ENCODE data around the gene DAGLA.

Gene DAGLA

DNA sequence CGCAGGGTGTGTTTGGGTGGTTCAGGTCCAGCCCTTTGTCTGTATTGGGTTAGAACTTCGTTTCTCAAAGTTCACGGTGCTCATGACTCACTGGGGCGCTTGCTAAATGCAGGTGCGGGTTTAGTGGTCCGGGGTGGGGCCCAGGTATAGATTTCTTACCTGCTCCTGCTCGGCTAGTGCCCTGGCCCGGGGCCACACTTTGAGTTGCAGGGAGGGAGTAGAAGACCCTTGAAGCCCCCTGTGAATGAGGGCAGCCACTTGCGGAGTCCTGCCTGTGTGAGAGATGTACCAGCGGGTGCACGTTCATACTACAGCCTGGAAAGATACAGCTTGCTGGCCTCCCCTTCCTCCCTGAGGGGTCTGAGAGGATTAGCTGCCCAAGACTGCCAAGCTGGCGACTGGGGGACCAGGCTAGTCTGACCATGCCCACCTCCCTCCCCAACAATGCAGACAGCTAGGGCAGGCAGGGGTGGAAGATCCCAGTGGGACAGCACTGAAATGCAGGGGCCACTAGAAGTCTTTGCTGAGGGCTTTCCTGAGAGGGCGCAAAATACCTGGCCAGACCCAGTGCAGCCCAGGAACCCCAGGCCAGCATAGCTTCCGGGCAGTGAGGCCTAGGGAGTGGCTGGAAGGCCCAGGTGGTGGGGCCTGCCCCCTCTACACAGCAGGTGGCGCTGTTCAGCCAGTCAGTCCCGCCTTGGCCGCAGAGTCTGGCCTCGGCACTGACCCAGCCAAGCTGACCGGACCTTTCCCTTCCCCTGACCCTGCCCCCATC lies 67.2 kb downstream of the DAGLA start:
- peak; percentile 72 for DNase-seq (ENCODE audit: low read depth)

DNA sequence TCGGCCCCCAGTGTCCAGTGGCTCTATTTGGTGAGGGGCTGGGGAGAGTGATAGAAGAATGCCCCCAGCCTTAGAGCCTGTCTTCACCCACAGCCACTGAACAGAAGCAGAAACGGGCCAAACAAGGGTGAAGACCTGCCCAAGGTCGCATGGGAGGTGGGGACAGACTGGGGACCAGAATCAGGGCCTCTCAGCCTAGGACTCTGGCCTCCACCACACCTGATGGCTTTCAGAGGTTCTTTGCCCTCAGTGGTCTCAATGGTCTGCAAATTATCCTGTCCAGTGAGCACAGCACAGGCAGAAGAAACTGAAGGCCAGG lies 67.7 kb downstream of the DAGLA start:
- no peak for DNase-seq (ENCODE audit: low read depth)

DNA sequence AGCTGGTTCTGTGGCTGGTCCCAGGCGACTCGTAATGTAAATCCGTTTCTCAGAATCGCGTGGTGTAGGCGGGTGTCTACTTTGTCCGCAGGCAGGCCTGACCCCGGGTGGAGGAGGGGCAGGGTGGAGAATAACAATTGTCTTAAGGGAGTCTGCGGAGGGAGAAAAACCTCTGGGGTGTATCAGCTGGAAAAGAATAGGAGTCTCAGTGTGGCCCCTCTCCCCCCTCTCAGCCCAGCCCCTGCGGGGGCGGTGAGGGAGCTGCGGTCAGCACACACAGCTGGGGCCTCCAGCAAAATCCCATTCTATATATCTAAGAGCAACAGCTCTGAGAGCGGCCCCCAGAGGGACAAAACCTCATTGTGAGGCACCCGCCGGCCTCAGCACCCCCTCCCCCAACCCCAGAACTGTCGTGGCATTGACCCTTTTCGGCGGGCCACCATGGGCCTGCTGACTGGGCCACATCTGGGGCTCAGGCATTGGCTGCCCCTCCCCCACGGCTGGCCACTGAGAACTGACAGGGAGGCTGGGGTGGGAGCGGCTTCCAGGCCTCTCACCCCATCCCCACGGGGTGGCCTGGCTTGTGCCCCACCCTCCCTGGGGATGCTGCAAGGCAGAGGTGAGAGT lies 69.5 kb downstream of the DAGLA start:
- DNase-seq (ENCODE audit: low read depth), result no peak

DNA sequence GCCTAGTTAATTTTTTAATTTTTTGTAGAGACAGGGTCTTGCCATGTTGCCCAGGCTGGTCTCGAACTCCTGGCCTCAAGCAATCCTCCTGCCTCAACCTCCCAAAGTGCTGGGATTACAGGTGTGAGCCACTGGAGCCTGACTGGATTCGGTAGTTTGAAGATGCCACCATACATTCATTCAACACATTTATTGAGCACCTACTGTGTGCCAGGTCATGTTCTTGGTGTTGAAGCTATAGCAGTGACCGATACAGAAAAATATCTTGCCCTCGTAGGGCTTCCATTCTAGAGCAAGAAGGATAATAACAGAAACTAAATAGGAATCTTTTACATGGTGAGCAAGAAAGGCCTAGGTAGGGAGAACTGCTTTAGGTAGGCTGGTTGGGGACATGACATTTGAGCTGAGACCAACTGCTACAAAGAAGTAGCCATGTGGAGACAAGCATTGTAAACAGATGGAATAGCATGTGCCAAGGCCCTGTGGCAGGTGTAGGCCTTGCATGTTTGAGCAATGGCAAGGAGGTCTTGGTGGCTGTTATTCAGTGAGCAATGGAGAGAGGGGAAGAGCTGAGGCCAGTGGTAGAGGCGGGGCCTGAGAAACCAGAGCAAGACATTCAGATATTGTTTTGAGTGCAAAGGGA lies 70.6 kb downstream of the DAGLA start:
- DNase-seq (ENCODE audit: low read depth), result no peak

DNA sequence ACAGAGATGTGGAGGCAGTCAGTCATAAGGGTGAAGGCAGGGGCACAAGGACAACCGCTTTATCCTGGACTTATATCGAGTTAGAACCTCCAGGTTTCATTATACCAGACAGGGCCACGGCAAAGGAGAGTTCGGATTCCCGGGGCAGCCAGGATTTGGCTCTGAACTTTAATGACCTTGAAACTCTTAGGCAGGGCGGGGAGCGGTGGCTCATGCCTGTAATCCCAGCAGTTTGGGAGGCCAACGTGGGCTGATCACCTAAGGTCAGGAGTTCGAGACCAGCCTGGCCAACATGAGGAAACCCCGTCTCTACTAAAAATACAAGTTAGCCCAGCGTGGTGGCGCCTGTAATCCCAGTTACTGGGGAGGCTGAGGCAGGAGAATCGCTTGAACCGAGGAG lies 71.2 kb downstream of the DAGLA start:
- DNase-seq (ENCODE audit: low read depth), result no peak

DNA sequence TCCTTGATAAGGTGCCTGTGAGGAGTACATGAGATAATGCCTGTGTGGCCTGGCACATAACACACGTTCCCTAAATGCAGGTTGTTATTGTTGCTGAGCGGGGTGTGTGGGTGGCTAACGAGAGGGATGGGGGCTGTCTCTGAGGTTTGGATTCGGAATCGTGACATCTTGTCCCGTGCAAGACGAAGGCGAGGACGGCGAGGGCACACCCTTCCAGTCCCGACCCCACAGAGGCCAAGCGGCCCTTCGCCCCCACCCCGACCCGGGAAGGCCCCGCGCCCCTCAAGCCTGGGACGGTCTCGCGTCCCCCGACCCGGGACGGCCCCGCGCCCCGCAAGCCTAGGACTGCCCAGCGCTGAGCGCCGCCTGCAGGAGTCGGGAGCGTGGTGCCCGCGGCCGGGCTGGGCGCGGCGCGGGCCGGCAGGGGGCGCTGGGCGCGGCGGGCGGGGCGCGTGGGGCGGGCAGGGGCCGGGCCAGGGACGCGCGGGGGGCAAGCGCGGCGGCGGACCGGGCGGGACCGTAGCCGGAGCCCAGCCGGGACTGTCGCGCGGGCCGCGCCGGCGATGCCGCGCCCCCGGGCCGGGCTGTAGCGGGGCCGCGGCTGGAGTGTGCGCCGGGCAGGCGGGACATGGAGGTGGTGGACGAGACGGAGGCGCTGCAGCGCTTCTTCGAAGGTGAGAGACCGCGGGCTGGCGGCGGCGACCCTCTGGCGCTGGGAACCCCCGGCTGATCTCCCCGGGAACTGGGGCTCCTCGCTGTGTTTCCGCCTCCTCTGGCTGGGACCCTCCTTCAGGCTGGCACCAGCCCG lies 72.1 kb downstream of the DAGLA start, which contains the start of gene MYRF:
Gene MYRF (plus strand): TSS at position 520 of the 808 bp plus-strand sequence. CDS start 109 bp downstream, at position 629.
- peak; percentile 63 for DNase-seq (ENCODE audit: low read depth)

DNA sequence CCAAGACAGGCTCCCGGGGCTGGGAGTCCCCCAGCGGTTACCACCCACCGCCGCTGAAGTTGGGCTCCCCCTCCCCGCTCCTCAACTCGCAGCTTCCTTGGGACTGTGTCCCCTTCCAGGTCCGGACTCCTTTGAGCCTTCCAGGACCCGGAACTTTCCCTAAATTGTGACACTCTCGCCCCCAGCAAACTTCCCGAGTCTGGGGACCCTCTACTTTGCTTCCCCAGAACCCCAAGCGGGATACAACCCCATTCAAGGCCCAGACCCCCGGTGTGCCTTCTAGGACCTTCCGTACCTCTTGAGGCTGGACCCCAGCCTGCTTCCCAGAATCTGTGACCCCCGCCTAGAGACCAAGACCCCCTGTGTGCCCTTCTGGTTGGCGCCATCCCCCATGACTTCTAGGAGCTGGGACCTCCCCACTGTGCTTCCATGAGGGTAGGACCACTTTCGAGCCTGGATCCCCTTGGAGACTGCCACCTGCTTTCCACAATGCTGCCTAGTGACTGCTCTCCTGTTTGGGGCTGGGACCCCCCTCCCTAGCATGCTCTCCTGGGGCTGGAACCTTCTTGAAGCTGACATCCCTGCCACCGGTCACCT lies 72.8 kb downstream of the DAGLA start:
- DNase-seq (ENCODE audit: low read depth), result no peak

DNA sequence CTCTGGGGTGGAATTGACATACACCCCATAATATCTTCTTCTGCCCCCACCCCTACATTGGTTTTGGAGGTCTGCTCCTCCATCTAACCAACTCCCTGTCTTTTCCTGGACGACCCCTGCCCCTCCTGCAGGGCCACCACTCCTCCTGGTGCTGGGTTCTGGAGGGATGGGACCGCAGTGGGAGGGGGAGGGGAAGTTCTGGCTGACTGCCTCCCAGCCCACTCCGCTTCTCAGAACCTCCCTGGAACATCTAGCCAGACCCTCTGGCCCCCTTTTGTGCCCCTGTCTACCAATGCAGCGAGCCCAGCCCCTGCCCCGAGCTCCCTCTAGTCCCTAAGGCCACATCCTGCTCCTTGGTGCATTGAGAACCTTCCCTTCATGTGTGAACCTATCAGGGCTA lies 73.5 kb downstream of the DAGLA start:
- no peak for DNase-seq (ENCODE audit: low read depth)

DNA sequence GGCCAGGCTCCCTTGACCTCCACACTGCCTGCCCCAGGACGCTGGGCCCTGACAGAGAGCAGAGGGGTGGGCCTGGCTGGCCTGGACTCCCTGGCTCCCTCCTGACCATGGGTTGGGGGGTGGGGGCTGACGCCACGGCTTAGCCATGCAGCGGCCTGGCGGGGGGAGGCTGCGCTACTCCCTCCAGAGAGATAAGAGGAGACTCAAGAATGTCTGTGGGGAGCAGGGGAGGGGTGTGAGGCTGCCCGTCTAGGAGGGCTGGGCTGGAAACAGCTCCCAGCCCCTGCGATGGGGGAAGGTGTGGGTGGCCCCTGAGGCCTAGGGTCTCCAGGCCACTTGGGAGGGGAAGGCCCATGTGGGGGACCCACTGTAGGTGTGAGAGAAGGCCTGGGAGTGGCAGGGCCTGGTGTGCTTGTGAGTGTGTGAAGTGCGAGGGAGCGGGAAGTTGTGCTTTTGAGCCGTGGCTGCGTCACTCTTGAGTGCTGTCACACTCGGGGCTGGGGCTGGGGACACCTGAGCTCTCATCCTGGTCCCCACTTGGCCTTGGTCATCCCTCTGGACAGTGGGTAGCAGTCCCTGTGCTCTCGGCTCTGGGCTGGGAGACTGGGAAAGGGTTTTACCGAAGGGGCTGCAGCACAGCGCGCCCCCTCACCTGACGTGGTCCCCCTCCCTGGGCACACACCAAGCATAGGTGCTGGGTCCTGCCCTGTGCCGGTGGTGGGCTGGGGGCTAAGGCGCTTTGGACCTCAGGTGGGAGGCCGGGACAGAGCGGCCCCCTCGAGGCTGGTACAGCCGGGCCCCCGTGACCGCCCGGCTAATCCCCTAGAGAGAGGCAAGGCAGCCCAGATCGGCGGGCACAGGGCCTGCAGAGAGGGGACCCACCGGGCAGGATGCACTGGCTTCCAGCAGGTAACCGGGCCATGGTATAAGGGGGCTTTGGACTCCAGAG lies 74.6 kb downstream of the DAGLA start:
- DNase-seq (ENCODE audit: low read depth), result no peak

DNA sequence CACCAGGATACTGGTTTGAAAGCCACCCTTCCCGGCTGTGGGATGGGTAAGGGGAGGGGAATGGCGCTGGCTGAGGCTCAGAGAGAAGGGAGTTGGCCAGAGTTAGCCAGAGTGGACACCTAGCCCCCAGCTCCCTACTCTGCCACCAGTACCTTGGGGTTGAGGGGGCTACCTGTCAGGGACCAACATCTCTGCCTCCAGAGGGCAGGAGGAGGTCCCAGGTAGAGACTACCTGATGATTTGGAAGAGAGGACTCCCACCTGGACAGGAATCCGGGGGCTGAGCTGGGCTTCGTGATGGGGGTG lies 75.9 kb downstream of the DAGLA start:
- DNase-seq (ENCODE audit: low read depth), result no peak

DNA sequence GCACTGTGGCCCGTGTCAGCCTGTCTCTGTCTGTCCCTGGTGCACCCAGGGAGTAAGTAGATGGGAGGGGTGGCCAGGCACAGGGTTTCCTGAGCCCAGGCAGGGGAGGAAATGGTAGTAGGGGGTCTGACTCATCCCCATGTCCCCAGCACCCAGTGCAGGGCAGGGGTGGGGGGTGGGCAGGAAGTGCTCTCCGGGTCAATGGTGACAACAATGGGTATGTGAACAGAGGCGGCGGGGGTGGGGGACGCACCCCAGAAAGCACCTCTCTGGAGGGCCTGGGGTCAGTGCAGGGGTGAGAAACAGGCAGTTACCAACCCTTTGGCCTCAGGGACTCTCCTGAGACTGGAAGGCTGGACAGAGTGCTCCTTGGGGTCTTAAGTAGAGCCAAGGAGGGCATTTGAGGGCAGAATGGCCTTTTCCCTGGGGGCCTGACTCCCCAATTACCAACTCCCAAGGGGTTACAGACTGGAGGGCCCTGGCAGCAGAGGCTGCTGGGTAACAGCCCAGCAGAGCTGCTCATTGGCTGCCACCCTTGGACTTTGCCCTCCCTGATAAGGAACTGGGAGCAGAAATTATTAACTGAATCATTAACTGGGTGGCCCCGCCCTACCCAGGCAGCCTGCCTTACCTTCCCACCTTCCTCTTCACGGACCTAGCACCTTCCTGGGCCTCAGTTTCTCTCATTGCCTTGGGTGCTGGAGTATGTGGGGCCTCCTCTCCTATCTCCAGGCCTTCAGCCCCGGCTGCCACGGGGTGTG lies 76.4 kb downstream of the DAGLA start:
- peak; percentile 64 for DNase-seq (ENCODE audit: low read depth)

DNA sequence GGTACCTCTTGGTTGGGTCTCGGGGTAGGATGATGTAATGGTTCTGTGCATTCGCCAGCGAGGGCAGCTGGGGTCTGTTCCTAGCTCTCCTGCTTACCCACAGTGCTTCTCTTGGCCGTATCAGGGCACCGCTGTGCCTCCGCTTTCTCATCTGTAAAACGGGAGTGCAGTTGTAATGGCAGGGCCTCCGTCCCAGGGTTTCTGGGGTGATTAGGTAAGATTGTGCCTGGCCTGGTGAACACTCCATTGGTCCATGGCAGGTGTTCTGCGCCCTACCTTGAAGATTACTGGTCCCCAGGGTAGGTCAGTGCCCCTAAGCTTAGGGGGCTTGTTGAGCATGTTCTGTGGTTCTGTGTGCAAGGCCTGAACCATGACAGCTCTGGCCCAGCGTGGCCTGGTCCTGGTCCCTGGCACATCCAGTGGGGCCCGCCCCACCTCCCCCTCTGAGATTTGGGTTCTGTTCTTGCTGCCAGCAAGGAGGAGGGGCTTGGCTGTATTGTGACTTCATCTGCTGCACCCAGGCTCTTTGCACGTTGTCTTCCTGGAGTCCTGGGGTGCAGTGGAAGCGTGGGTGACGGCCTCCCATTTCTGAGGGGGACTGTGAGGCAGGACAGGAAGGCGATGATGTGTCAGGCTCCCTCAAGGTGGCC lies 77.1 kb downstream of the DAGLA start:
- DNase-seq (ENCODE audit: low read depth), result no peak

DNA sequence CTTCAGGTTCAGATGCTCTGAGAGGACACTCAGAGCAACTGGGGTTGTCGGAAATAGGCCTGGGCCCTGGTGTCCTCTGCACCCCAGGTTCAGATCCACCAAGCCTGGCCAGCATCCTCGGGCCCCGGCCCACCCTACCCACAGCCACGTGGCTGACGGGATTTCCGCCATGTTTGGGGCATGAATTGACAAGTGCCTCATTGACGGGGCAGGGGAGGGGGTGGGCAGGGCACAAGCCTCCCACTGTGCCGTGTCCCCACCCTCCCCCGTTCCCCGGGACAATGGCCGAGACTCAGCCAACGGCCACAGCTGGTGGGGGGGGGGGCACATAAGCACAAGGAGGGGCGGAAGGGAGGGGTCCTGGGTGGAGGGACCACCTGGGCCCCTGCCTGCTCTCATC lies 80.8 kb downstream of the DAGLA start:
- DNase-seq (ENCODE audit: low read depth), result no peak

DNA sequence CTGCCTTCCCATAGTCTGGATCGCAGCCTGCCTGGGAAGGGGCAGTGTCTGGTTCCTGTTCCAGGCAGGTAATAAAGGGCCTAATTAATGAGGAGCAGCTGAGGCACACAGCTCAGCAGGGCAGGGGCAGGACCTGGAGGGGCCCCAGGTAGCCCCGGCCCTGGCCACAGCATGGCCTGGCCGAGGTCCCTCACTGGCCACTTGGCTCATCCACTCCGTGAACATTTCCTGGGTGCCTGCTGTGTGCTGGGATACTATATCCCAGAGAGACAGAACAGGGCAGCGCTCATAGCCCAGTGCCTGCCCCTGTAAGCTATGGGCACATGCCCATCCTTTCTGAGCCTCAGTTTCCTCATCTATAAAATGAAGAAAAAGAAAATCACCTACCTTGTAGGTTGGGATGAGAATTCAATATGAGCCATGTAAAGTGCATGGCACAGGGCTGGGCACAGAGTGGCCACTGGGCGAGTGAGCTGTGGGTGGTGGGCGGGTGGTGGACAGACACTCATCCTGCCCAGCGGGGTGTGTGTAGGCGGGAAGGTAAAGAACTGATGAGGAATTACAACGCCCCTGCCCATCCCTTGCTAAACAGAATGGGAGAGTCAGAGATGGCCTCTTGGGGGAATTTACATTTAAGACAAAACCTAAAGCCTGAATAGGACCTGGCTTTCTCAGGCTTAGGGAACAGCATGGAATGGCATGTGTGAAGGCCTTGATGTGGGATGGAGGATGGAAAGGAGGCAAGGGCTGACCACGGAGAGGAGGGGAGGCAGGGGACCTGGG lies 81.4 kb downstream of the DAGLA start:
- no peak for DNase-seq (ENCODE audit: low read depth)

DNA sequence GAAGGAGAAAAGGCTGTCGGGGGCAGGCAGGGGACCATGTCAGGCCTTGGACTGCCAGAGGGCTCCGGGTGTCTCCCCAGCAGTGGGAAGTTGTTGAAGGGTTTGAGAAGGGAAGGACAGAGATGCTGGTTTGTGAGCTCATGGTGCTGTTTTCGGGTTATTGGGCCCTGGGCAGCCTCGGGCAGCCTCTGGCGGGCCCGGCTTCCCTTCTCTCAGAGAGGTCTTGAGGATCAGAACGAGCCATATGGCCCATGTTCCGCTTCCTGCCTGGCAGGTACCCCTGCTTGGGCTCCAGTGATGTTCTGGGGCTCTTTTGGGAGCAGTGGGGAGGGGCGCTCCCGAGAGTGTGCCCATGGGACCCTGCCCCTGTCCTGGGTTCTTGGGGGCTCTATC lies 82.0 kb downstream of the DAGLA start:
- DNase-seq (ENCODE audit: low read depth), result no peak

DNA sequence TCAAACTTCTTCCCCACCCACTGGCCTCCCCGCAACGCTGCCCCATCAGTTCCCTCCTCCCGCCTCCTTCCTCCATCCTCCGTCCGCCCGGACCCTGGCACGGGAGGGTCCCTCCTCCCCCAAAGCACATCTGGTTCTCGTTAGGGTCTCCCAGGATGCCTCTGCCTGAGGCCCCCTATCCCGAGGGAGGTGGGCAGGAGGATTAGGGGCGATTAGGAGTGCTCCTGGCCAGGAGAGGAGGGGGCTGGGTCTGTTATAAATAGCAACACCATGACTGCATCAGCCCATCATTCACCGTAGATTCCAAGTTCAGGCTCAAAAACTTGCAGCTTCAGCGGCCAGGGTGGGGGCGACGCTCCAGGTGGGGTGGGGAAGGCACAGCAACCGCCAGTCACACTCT lies 82.6 kb downstream of the DAGLA start:
- no peak for DNase-seq (ENCODE audit: low read depth)

DNA sequence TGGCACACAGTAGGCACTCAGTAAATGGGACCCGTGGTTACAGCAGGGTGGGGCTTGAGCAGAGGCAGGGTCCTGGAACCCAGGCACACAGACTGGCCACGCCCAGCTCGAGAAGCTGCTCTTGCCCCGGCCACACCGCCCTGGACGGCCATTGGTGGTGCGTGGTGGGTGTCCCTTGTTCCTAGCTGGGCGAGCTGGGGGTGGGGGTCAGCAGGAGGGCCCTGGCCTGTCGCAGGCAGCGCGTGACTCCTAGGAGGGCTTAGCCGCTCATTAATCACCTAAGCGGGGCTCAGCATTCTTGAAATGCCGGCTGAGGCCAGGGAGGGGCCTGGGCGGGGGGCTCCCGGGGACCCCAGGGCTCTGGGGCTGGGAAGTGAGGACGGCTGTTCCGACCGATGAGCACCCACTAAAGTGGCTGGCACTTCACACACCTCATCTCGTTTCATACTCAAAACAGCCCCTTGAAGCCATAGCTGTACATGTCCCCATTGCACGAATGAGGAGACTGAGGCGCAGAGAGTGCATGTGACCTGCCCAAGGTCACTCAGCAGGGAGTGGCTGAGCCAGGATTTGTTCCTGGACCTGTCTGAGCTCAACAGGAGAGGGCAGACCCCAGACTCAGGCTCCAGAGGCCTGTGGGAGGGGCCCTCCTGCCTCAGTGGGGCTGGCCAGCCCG lies 83.9 kb downstream of the DAGLA start:
- no peak for DNase-seq (ENCODE audit: low read depth)

DNA sequence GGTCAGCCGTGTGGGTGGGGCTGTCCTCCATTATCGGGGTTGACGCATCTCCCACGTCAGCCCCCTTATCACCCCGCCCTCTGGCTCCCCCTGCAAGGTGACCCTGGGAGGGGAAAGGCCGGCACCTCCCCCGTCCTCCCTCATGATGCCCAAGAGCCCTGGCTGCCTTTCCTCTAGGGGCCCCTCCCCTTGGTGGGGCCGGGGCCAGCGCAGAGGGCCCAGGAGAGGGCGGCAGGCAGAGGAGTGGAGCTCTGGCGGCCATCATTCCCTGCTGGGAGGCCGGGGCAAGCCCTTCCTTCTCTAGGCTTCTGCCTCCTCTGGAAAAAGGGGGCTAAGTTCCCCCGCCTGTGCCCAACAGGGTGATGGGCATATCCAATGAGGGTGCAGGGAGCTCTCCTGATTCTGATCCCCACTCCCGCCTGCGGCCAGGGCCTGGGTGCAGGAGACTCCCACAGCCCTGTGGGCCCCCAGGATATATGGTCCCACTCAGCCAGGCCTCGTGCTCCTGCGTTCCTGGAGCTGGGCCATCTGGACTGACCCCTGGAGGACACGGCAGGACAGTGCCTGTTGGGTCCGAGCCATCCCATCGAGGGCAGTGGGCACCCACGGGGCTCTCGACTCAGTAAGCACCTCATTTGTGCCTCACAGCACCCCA lies 84.5 kb downstream of the DAGLA start:
- no peak for DNase-seq (ENCODE audit: low read depth)

Measured in ELR (cell line).